IMR-90 (cell line): ENCODE data around the gene KCNQ1. TPM values are rescaled to one million over a fixed set of nuclear protein-coding genes. Genes with fewer than 3 reads are reported as not detected.

Source experiments
- ATAC-seq: fragments of 200-7000 bp; cut with Tn5 transposase; 2 replicates; pipeline ENCODE4 v1.9.1; 2020; ENCODE audit warnings: low read depth, mild to moderate bottlenecking, moderate library complexity
- BruUV-seq: library from RNA; stranded (reverse); fragments of 400-500 nt; replicated peaks from 2 replicates; lab custom pipeline; 2021; lab: Mats Ljungman, UMichigan
- CTCF ChIA-PET: fragments of 300-600 bp; formaldehyde crosslinking; extraction: SDS; loops from one replicate; lab custom pipeline; 2021; ENCODE audit warnings: antibody characterized with exemption; lab: Yijun Ruan, JAX
- POLR2A ChIA-PET: fragments of 300-600 bp; sonication (Branson Sonifier 250); formaldehyde crosslinking; loops from one replicate; lab custom pipeline; 2022; ENCODE audit warnings: antibody characterized with exemption; ENCODE audit not compliant: unreplicated experiment; lab: Charles Lee
- DNase-seq: peaks from one replicate; pipeline ENCODE4 v3.0.0; 2013
- H2AFZ ChIP-seq: replicated peaks from 2 replicates; pipeline ENCODE3; 2013; ENCODE audit warnings: low read length, mild to moderate bottlenecking; ENCODE audit not compliant: poor library complexity
- H2AK5ac ChIP-seq: 2 replicates; pipeline ENCODE4 v1.6.1; 2013; ENCODE audit warnings: low read depth, low read length, inconsistent platforms
- H2AK9ac ChIP-seq: replicated peaks from 2 replicates; pipeline ENCODE3; 2013; ENCODE audit warnings: mild to moderate bottlenecking, low read depth, low read length, moderate library complexity; ENCODE audit not compliant: poor library complexity
- H2BK120ac ChIP-seq: 2 replicates; pipeline ENCODE4 v1.6.1; 2013; ENCODE audit warnings: low read depth, low read length, inconsistent platforms
- H2BK15ac ChIP-seq: 3 replicates; pipeline ENCODE4 v1.6.1; 2013; ENCODE audit warnings: low read depth, low read length, inconsistent platforms
- H2BK20ac ChIP-seq: 2 replicates; pipeline ENCODE4 v1.6.1; 2013; ENCODE audit warnings: low read depth, mild to moderate bottlenecking, inconsistent platforms, low read length, moderate library complexity
- H2BK5ac ChIP-seq: 2 replicates; pipeline ENCODE4 v1.6.1; 2013; ENCODE audit warnings: mild to moderate bottlenecking, low read depth, low read length, inconsistent platforms; ENCODE audit not compliant: poor library complexity, severe bottlenecking
- H3K14ac ChIP-seq: replicated peaks from 2 replicates; pipeline ENCODE4 v1.6.1; 2013; ENCODE audit warnings: low read depth, low read length, inconsistent platforms
- H3K18ac ChIP-seq: 2 replicates; pipeline ENCODE4 v1.6.1; 2013; ENCODE audit warnings: low read depth, low read length, control low read depth
- H3K23ac ChIP-seq: 2 replicates; pipeline ENCODE4 v1.6.1; 2013; ENCODE audit warnings: low read depth, low read length, inconsistent platforms
- H3K27ac ChIP-seq: 2 replicates; pipeline ENCODE4 v1.5.1; 2013; ENCODE audit warnings: mild to moderate bottlenecking, control low read depth, low read length; ENCODE audit not compliant: insufficient read depth
- H3K27me3 ChIP-seq: 2 replicates; pipeline ENCODE4 v1.6.1; 2013; ENCODE audit warnings: low read length; ENCODE audit not compliant: control insufficient read depth, insufficient read depth
- H3K36me3 ChIP-seq: 2 replicates; pipeline ENCODE4 v1.6.1; 2013; ENCODE audit warnings: low read length, mixed read lengths; ENCODE audit not compliant: control insufficient read depth, insufficient read depth
- H3K4ac ChIP-seq: 2 replicates; pipeline ENCODE4 v1.6.1; 2013; ENCODE audit warnings: low read depth, low read length, inconsistent platforms
- H3K4me1 ChIP-seq: 2 replicates; pipeline ENCODE4 v1.6.1; 2013; ENCODE audit warnings: low read length, mixed read lengths; ENCODE audit not compliant: control insufficient read depth, insufficient read depth
- H3K4me2 ChIP-seq: 2 replicates; pipeline ENCODE4 v1.6.1; 2013; ENCODE audit warnings: low read depth, mild to moderate bottlenecking, control low read depth, low read length, moderate library complexity
- H3K4me3 ChIP-seq: 2 replicates; pipeline ENCODE4 v1.5.1; 2013; ENCODE audit warnings: low read depth, mild to moderate bottlenecking, control low read depth, low read length, moderate library complexity; ENCODE audit not compliant: insufficient read depth
- H3K56ac ChIP-seq: 2 replicates; pipeline ENCODE4 v1.6.1; 2013; ENCODE audit warnings: low read length, inconsistent platforms; ENCODE audit not compliant: insufficient read depth; ENCODE audit errors: extremely low read depth
- H3K79me1 ChIP-seq, 2 experiments: 2 replicates each; pipeline ENCODE4 v1.6.1; 2013; ENCODE audit warnings: low read length in 2 of 2, inconsistent platforms in 1 of 2, low read depth in 1 of 2
- H3K9ac ChIP-seq: 2 replicates; pipeline ENCODE4 v1.6.1; 2013; ENCODE audit warnings: low read depth, low read length, control low read depth
- H3K9me1 ChIP-seq: 2 replicates; pipeline ENCODE4 v1.6.1; 2013; ENCODE audit warnings: low read length, inconsistent platforms; ENCODE audit not compliant: insufficient read depth
- H3K9me3 ChIP-seq: 2 replicates; pipeline ENCODE4 v1.6.1; 2013; ENCODE audit warnings: low read length; ENCODE audit not compliant: control insufficient read depth, insufficient read depth
- H4K20me1 ChIP-seq: 2 replicates; pipeline ENCODE4 v1.6.1; 2013; ENCODE audit warnings: low read length, inconsistent platforms; ENCODE audit not compliant: insufficient read depth
- H4K5ac ChIP-seq: 2 replicates; pipeline ENCODE4 v1.6.1; 2013; ENCODE audit warnings: mild to moderate bottlenecking, low read depth, low read length, control low read depth
- H4K8ac ChIP-seq, 2 experiments: 2 replicates each; pipeline ENCODE4 v1.6.1; 2013; ENCODE audit warnings: low read depth in 2 of 2, low read length in 2 of 2, control low read depth in 1 of 2, inconsistent platforms in 1 of 2
- H4K91ac ChIP-seq: 2 replicates; pipeline ENCODE4 v1.6.1; 2013; ENCODE audit warnings: low read depth, low read length, inconsistent platforms; ENCODE audit not compliant: insufficient read depth
- BHLHE40 ChIP-seq: fragments of 150-350 bp; IDR thresholded peaks from 2 replicates; pipeline ENCODE4 v1.6.1; 2016; ENCODE audit warnings: mild to moderate bottlenecking, low read depth, low read length
- CHD1 ChIP-seq: IDR thresholded peaks from 2 replicates; pipeline ENCODE4 v1.6.1; 2012; ENCODE audit warnings: low read depth, low read length, improper control_type of control experiment
- CTCF ChIP-seq: conservative IDR thresholded peaks from 2 replicates; pipeline ENCODE4 v1.5.1; 2012; ENCODE audit warnings: mild to moderate bottlenecking, low read depth, low read length, improper control_type of control experiment
- FOS ChIP-seq: fragments of 150-350 bp; IDR thresholded peaks from 2 replicates; pipeline ENCODE4 v1.6.1; 2016; ENCODE audit warnings: low read depth, low read length
- MAFK ChIP-seq: IDR thresholded peaks from 2 replicates; pipeline ENCODE4 v1.6.1; 2012; ENCODE audit warnings: low read depth, low read length, improper control_type of control experiment
- MAZ ChIP-seq: IDR thresholded peaks from 2 replicates; pipeline ENCODE4 v1.6.1; 2012; ENCODE audit warnings: low read depth, mild to moderate bottlenecking, low read length, improper control_type of control experiment, moderate library complexity, borderline replicate concordance
- MXI1 ChIP-seq: IDR thresholded peaks from 2 replicates; pipeline ENCODE4 v1.6.1; 2012; ENCODE audit warnings: low read depth, mild to moderate bottlenecking, low read length, moderate library complexity, borderline replicate concordance
- NFE2L2 ChIP-seq: fragments of 150-350 bp; IDR thresholded peaks from 2 replicates; pipeline ENCODE4 v1.6.1; 2016; ENCODE audit warnings: low read depth, mild to moderate bottlenecking, low read length
- POLR2A ChIP-seq: IDR thresholded peaks from 2 replicates; pipeline ENCODE4 v1.6.1; 2012; ENCODE audit warnings: mild to moderate bottlenecking, low read depth, low read length
- RAD21 ChIP-seq: IDR thresholded peaks from 2 replicates; pipeline ENCODE4 v1.6.1; 2012; ENCODE audit warnings: low read length, improper control_type of control experiment
- RCOR1 ChIP-seq: IDR thresholded peaks from 2 replicates; pipeline ENCODE4 v1.6.1; 2012; ENCODE audit warnings: mild to moderate bottlenecking, low read length, improper control_type of control experiment; ENCODE audit not compliant: insufficient replicate concordance
- RFX5 ChIP-seq: IDR thresholded peaks from 2 replicates; pipeline ENCODE4 v1.8.0; 2012; ENCODE audit warnings: low read depth, mild to moderate bottlenecking, low read length, moderate library complexity
- SMC3 ChIP-seq: fragments of 150-350 bp; IDR thresholded peaks from 2 replicates; pipeline ENCODE4 v1.6.1; 2016; ENCODE audit warnings: low read depth, mild to moderate bottlenecking, antibody characterized with exemption, low read length, moderate library complexity
- WGBS, 2 experiments: methylation state at CpG; one replicate each; pipeline versions ENCODE4 v1.1.5 to v1.1.7; 2013; ENCODE audit warnings: missing lambda C conversion rate in 2 of 2; ENCODE audit not compliant: insufficient read length in 1 of 2; ENCODE audit errors: extremely low coverage in 2 of 2; 5-methylcytosine and 5-hydroxymethylcytosine counted together
- dilution Hi-C: fragments of 300-500 bp; cut with HindIII; formaldehyde crosslinking; loops from one replicate; pipeline ENCODE4 v1.14.3; 2018; ENCODE audit warnings: low sequenced_read_pairs; ENCODE audit not compliant: unreplicated experiment
- in situ Hi-C: fragments of 300-500 bp; cut with MboI; formaldehyde crosslinking; loops from 3 replicates; pipeline ENCODE4 v1.14.3; 2019; ENCODE audit warnings: low sequenced_read_pairs, inconsistent platforms, mixed read lengths
- intact Hi-C: fragments of 100-400 bp; cut with micrococcal nuclease; formaldehyde crosslinking; loops from 2 replicates; pipeline ENCODE4 v1.10.0; 2022
- polyA plus RNA-seq, 3 experiments: library from polyadenylated mRNA; depleted of rRNA; stranded (reverse); fragments of >200 nt; gene quantifications; 2 replicates each; pipeline ENCODE4 v1.2.3, GENCODE V29; 2012; ENCODE audit warnings: low replicate concordance in 1 of 3
- total RNA-seq: library from RNA; depleted of rRNA; stranded (reverse); fragments of >200 nt; gene quantifications from 2 replicates; pipeline ENCODE4 v1.2.3, GENCODE V29; 2012
- TF ChIP-seq, protein P1 (sequence below): fragments of 150-350 bp; IDR thresholded peaks from 2 replicates; pipeline ENCODE4 v1.6.1; 2016; ENCODE audit warnings: low read depth, mild to moderate bottlenecking, low read length, moderate library complexity, borderline replicate concordance
- TF ChIP-seq, protein P2 (sequence below): fragments of 150-350 bp; IDR thresholded peaks from 2 replicates; pipeline ENCODE4 v1.6.1; 2017; ENCODE audit warnings: mild to moderate bottlenecking, antibody characterized with exemption, low read length, low read depth

Gene KCNQ1
- total and polyA plus RNA-seq, 2 of the 4 experiments (the other 2 are of a cell fraction) = 0.07 TPM; not detected in 1

- Histone ChIP-seq H3K27me3 (no peaks in the 10 kb centered on the region; the same call in 1 of the 2 replicates), H3K79me1 (no peaks in the 10 kb centered on the region), H3K4me1 (peaks cover 9% of the 10 kb centered on the region), H3K9ac (no peak overlapping the region), H3K4me2 (no peak overlapping the region), H2BK15ac (no peak overlapping the region), H3K23ac (no peak overlapping the region), H2AK5ac (no peak overlapping the region), H2BK20ac (no peak overlapping the region), H3K36me3 (no peaks in the 10 kb centered on the region), H3K56ac (no peak overlapping the region), H3K27ac (no peak overlapping the region), H4K5ac (no peak overlapping the region), H3K18ac (no peak overlapping the region), H3K4ac (no peak overlapping the region), H3K14ac (no peak overlapping the region), H2AFZ (no peak overlapping the region), H3K4me3 (no peak overlapping the region), H2BK5ac (no peak overlapping the region), H2BK120ac (no peak overlapping the region), H4K20me1 (no peaks in the 10 kb centered on the region), H4K91ac (no peak overlapping the region), H2AK9ac (no peak overlapping the region), H4K8ac (no peak overlapping the region), H3K9me3 (0 out of 2 replicates have a peak, but pooled peaks cover 2% of the 10 kb centered on the region), H3K9me1 (peaks cover 13% of the 10 kb centered on the region; the same call in 1 of the 2 replicates)
- TF ChIP-seq, protein P1, sequence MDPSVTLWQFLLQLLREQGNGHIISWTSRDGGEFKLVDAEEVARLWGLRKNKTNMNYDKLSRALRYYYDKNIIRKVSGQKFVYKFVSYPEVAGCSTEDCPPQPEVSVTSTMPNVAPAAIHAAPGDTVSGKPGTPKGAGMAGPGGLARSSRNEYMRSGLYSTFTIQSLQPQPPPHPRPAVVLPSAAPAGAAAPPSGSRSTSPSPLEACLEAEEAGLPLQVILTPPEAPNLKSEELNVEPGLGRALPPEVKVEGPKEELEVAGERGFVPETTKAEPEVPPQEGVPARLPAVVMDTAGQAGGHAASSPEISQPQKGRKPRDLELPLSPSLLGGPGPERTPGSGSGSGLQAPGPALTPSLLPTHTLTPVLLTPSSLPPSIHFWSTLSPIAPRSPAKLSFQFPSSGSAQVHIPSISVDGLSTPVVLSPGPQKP = no peak
- no peak for TF ChIP-seq RCOR1
- TF ChIP-seq RAD21 = no peak
- TF ChIP-seq MAZ = no peak
- no peak for TF ChIP-seq NFE2L2
- TF ChIP-seq MXI1 = no peak
- no peak for TF ChIP-seq FOS
- TF ChIP-seq, protein P2, sequence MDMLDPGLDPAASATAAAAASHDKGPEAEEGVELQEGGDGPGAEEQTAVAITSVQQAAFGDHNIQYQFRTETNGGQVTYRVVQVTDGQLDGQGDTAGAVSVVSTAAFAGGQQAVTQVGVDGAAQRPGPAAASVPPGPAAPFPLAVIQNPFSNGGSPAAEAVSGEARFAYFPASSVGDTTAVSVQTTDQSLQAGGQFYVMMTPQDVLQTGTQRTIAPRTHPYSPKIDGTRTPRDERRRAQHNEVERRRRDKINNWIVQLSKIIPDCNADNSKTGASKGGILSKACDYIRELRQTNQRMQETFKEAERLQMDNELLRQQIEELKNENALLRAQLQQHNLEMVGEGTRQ = no peak
- no peak for TF ChIP-seq CTCF
- no peak for TF ChIP-seq CHD1
- TF ChIP-seq SMC3 = no peak
- TF ChIP-seq RFX5 = no peak
- no peak for TF ChIP-seq MAFK
- no peak for TF ChIP-seq BHLHE40
- TF ChIP-seq POLR2A = no peak
- dilution Hi-C loops = no loop called here
- WGBS, 2 experiments = no CpG with 5 or more reads among the region's 5 CpGs
- ATAC-seq (no peak), DNase-seq (no peak)
- ChIA-PET CTCF (no interaction called here), POLR2A (no interaction called here)
- in situ Hi-C loops = no loop called here
- intact Hi-C loops = no loop called here
- BruUV-seq = no TSS peak
These were observed 322.3 kb downstream of the KCNQ1 start for GRCh38 chr11:2767071-2767470.
